WTC11 (cell line): ENCODE data around the gene RANBP6. TPM values are rescaled to one million over a fixed set of nuclear protein-coding genes. Genes with fewer than 3 reads are reported as not detected.

ENCODE experiments used
- ATAC-seq: fragments of 200-7000 bp; cut with Tn5 transposase; 2 replicates; pipeline ENCODE4 v1.10.0; 2021; ENCODE audit warnings: mild to moderate bottlenecking, moderate library complexity
- CTCF ChIA-PET: fragments of 300-600 bp; sonication (Branson Sonifier 250); formaldehyde crosslinking; loops from one replicate; lab custom pipeline; 2021; ENCODE audit warnings: antibody characterized with exemption; lab: Charles Lee
- POLR2A ChIA-PET: fragments of 350-600 bp; sonication (Branson Sonifier 250); formaldehyde crosslinking; loops from one replicate; lab custom pipeline; 2021; ENCODE audit warnings: antibody characterized with exemption; lab: Charles Lee
- DNase-seq: peaks from one replicate; pipeline ENCODE4 v3.0.0; 2021; ENCODE audit warnings: low spot score
- H3K27ac Mint-ChIP-seq: 2 replicates; pipeline ENCODE4 v1.8.0; 2021; ENCODE audit warnings: mixed read lengths
- H3K27me3 Mint-ChIP-seq: 2 replicates; pipeline ENCODE4 v1.8.0; 2021; ENCODE audit warnings: low read depth, mild to moderate bottlenecking, moderate library complexity, mixed read lengths
- H3K36me3 Mint-ChIP-seq: 2 replicates; pipeline ENCODE4 v1.8.0; 2021; ENCODE audit warnings: mixed read lengths
- H3K4me1 Mint-ChIP-seq: 2 replicates; pipeline ENCODE4 v1.8.0; 2022; ENCODE audit warnings: mixed read lengths
- H3K4me3 Mint-ChIP-seq: 2 replicates; pipeline ENCODE4 v1.8.0; 2021; ENCODE audit warnings: mild to moderate bottlenecking, moderate library complexity, mixed read lengths
- H3K9me3 Mint-ChIP-seq: 2 replicates; pipeline ENCODE4 v1.8.0; 2021; ENCODE audit warnings: mixed read lengths
- ATF2 ChIP-seq: sonication (generic); formaldehyde crosslinking; IDR thresholded peaks from 2 replicates; pipeline ENCODE4 v1.8.1; 2022; ENCODE audit warnings: low read depth, missing genetic modification reagents, borderline replicate concordance
- CREB1 ChIP-seq: sonication (generic); formaldehyde crosslinking; IDR thresholded peaks from 2 replicates; pipeline ENCODE4 v1.8.0; 2023; ENCODE audit warnings: mild to moderate bottlenecking, missing genetic modification reagents
- E2F1 ChIP-seq: sonication (generic); formaldehyde crosslinking; IDR thresholded peaks from 2 replicates; pipeline ENCODE4 v1.8.0; 2022; ENCODE audit warnings: mild to moderate bottlenecking, missing genetic modification reagents
- FOXK1 ChIP-seq: sonication (generic); formaldehyde crosslinking; IDR thresholded peaks from 2 replicates; pipeline ENCODE4 v1.8.0; 2022; ENCODE audit warnings: mild to moderate bottlenecking, moderate library complexity, missing genetic modification reagents
- FOXP1 ChIP-seq: sonication (generic); formaldehyde crosslinking; IDR thresholded peaks from 2 replicates; pipeline ENCODE4 v1.8.0; 2022; ENCODE audit warnings: missing genetic modification reagents, mild to moderate bottlenecking, moderate library complexity, borderline replicate concordance
- HMGA2 ChIP-seq: fragments of 250-450 bp; sonication (Bioruptor Pico); IDR thresholded peaks from 2 replicates; pipeline ENCODE4 v1.4.0; 2021; ENCODE audit warnings: mild to moderate bottlenecking, moderate library complexity
- SMAD4 ChIP-seq: sonication (generic); formaldehyde crosslinking; IDR thresholded peaks from 2 replicates; pipeline ENCODE4 v1.8.0; 2022; ENCODE audit warnings: mild to moderate bottlenecking, missing genetic modification reagents
- SP1 ChIP-seq: sonication (generic); formaldehyde crosslinking; conservative IDR thresholded peaks from 2 replicates; pipeline ENCODE4 v1.8.1; 2022; ENCODE audit warnings: missing genetic modification reagents
- STAT6 ChIP-seq: sonication (generic); formaldehyde crosslinking; conservative IDR thresholded peaks from 2 replicates; pipeline ENCODE4 v1.8.1; 2023; ENCODE audit warnings: mild to moderate bottlenecking, low read depth, missing genetic modification reagents, moderate library complexity
- USF2 ChIP-seq: sonication (generic); formaldehyde crosslinking; IDR thresholded peaks from 2 replicates; pipeline ENCODE4 v1.8.1; 2023; ENCODE audit warnings: mild to moderate bottlenecking, missing genetic modification reagents, moderate library complexity
- ZNF219 ChIP-seq: sonication (generic); formaldehyde crosslinking; IDR thresholded peaks from 2 replicates; pipeline ENCODE4 v1.8.0; 2023; ENCODE audit warnings: missing genetic modification reagents, mild to moderate bottlenecking, borderline replicate concordance
- ZNF423 ChIP-seq: fragments of 250-450 bp; sonication (Bioruptor Pico); IDR thresholded peaks from 2 replicates; pipeline ENCODE4 v2.1.2; 2022; ENCODE audit warnings: mild to moderate bottlenecking, moderate library complexity
- total RNA-seq: library from RNA; stranded (reverse); gene quantifications from 3 replicates; pipeline ENCODE4 v1.2.3, GENCODE V29; 2021
- TF ChIP-seq, protein P1 (sequence below): fragments of 250-450 bp; sonication (Bioruptor Pico); conservative IDR thresholded peaks from 2 replicates; pipeline ENCODE4 v1.9.0; 2021; ENCODE audit warnings: mild to moderate bottlenecking
- TF ChIP-seq, protein P2 (sequence below): fragments of 250-450 bp; sonication (Bioruptor Pico); IDR thresholded peaks from 2 replicates; pipeline ENCODE4 v2.1.2; 2022; ENCODE audit warnings: mild to moderate bottlenecking, moderate library complexity
- TF ChIP-seq, protein P3 (sequence below): sonication (generic); formaldehyde crosslinking; IDR thresholded peaks from 2 replicates; pipeline ENCODE4 v1.8.1; 2022; ENCODE audit warnings: missing genetic modification reagents, borderline replicate concordance
- TF ChIP-seq, protein P4 (sequence below): sonication (generic); formaldehyde crosslinking; IDR thresholded peaks from 2 replicates; pipeline ENCODE4 v1.8.1; 2023; ENCODE audit warnings: mild to moderate bottlenecking, missing genetic modification reagents
- TF ChIP-seq, protein P5 (sequence below): sonication (generic); formaldehyde crosslinking; IDR thresholded peaks from 2 replicates; pipeline ENCODE4 v1.8.1; 2023; ENCODE audit warnings: mild to moderate bottlenecking, moderate library complexity, missing genetic modification reagents

RANBP6 gene
- total RNA-seq, 1 experiment from 2014 or later, result 20.1 TPM

DNA sequence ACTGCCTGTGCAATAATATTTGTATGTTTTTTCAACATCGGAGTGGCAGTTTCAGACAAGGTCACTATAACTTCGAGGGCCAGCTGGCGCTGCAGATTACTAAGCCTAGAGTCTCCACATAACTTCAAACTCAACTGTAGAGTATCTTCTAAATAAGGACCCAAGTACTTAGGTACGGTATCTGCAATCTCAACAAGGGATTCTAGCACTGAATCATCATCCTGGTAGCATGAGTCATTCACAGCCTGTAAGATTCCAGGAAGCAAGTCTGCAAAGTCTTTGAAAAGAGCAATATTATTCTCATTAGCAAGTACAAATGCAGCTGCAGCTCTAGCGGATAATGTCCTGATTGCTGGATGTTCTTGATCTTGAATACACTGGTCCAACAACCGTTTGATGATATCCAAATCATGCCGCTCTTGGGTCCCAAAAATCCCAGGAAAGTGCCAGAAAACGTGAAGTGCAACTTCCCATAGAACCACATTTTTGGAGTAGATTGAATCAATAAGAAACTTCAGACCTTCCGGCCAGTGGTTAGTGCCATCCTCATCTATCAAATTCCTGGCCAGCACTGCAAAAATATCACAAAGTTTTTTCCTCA is 654 bp downstream of the RANBP6 start (continued):
- TF ChIP-seq HMGA2 (no peak), FOXP1 (CRISPR knock-in tag) (no peak), ATF2 (CRISPR knock-in tag) (no peak), E2F1 (no peak)

DNA sequence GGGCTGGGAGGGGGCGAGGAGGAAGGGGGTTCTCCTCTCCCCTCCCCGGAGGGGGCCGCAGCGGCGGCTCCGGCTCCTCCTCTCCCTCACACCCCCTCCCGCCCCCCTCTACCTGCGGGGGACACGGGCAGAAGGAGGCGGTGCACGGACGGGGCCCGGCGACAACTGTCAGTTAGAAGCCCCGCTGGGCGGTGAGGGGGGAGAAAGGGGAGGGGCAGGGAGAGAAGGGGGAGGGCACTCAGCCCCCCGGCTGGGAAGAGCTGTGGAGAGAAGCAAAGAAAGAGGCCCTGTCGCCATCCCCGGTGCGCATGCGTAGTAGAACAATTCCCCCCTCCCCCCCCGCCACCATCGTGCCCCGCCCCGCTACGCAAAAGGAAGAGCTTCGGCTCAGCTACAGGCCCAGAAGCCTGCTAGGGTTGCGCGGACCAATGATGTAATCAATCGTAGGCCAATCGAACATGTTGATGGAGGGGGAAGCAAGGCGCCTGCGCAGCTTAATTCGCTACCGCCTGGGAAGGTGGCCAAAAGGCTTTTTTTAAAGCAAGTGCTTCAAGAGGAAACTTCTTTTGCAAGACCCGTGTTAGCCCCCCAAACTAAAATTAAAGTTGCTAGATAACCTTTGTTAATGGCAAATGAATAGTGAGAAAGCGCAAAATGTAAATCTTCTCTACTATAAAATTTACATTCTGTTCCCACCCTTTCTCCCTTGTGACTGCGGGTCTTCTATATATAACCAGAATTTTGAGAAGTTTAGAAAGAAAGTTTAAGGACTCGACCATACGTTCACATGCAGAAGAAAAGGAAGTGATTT is 7.0 kb downstream of the RANBP6 start:
- Mint-ChIP-seq H3K9me3 (peaks cover 6% of the 10 kb centered on the region), H3K36me3 (peaks cover 21% of the 10 kb centered on the region), H3K4me1 (peaks cover 29% of the 10 kb centered on the region), H3K27me3 (no peaks in the 10 kb centered on the region), H3K4me3 (peak overlapping the region; percentile 68), H3K27ac (peak overlapping the region; percentile 94)
- CTCF ChIA-PET, result interaction anchor here (0.7 to 2.6 kb wide), 10 partner anchors 13 to 1360 kb away, joined by 3 to 32 read pairs (median 6); partner anchors contain the start of gene ERMP1
- DNase-seq (peak; percentile 91), ATAC-seq (peak; percentile 71)
- POLR2A ChIA-PET, result interaction anchor here (0.6 to 1.1 kb wide), 7 partner anchors 11 to 346 kb away, joined by 3 to 8 read pairs (median 4); partner anchors contain the start of gene ERMP1
- TF ChIP-seq ZNF423 (CRISPR knock-in tag) (no peak), SP1 (CRISPR knock-in tag) (peak; percentile 59), STAT6 (no peak), SMAD4 (CRISPR knock-in tag) (no peak), CREB1 (no peak), FOXK1 (CRISPR knock-in tag) (0 out of 2 replicates have a peak, but pooled peaks have one; percentile 40), ZNF219 (CRISPR knock-in tag) (no peak), USF2 (0 out of 2 replicates have a peak, but pooled peaks have one; percentile 1), FOXP1 (CRISPR knock-in tag) (no peak)
- TF ChIP-seq, protein P1, sequence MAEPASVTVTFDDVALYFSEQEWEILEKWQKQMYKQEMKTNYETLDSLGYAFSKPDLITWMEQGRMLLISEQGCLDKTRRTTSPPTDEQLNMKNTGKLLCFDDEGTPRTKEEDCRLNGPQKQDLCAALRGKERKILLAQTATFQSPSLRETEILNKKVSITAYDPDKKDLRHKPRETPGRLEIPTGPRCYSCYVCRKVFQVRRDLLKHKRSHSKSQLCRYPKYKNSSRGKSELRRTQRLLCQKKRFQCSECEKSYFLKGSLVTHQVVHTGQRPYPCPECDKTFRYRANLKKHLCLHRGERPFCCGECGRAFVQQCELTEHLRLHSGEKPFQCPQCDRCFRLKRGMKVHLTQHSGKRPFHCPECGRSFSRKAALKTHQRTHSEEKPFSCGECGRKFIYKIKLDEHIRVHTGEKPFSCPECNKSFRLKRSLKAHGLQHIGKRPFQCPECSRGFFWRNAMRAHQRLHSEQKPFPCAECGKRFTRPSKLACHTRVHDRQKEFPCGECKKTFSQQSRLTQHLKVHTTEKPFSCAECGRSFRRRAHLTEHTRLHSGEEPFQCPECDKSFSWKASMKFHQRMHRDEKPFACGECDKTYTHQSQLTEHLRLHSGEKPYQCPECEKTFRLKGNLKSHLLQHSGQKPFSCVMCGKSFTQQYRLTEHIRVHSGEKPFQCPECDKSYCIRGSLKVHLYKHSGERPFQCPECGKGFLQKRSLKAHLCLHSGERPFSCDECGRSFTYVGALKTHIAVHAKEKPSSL (CRISPR knock-in tag), result no peak
- TF ChIP-seq, protein P2, sequence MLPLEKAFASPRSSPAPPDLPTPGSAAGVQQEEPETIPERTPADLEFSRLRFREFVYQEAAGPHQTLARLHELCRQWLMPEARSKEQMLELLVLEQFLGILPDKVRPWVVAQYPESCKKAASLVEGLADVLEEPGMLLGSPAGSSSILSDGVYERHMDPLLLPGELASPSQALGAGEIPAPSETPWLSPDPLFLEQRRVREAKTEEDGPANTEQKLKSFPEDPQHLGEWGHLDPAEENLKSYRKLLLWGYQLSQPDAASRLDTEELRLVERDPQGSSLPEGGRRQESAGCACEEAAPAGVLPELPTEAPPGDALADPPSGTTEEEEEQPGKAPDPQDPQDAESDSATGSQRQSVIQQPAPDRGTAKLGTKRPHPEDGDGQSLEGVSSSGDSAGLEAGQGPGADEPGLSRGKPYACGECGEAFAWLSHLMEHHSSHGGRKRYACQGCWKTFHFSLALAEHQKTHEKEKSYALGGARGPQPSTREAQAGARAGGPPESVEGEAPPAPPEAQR (CRISPR knock-in tag), result no peak
- TF ChIP-seq, protein P3, sequence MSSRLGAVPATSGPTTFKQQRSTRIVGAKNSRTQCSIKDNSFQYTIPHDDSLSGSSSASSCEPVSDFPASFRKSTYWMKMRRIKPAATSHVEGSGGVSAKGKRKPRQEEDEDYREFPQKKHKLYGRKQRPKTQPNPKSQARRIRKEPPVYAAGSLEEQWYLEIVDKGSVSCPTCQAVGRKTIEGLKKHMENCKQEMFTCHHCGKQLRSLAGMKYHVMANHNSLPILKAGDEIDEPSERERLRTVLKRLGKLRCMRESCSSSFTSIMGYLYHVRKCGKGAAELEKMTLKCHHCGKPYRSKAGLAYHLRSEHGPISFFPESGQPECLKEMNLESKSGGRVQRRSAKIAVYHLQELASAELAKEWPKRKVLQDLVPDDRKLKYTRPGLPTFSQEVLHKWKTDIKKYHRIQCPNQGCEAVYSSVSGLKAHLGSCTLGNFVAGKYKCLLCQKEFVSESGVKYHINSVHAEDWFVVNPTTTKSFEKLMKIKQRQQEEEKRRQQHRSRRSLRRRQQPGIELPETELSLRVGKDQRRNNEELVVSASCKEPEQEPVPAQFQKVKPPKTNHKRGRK (CRISPR knock-in tag), result no peak
- TF ChIP-seq, protein P4, sequence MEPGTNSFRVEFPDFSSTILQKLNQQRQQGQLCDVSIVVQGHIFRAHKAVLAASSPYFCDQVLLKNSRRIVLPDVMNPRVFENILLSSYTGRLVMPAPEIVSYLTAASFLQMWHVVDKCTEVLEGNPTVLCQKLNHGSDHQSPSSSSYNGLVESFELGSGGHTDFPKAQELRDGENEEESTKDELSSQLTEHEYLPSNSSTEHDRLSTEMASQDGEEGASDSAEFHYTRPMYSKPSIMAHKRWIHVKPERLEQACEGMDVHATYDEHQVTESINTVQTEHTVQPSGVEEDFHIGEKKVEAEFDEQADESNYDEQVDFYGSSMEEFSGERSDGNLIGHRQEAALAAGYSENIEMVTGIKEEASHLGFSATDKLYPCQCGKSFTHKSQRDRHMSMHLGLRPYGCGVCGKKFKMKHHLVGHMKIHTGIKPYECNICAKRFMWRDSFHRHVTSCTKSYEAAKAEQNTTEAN (CRISPR knock-in tag), result no peak
- TF ChIP-seq, protein P5, sequence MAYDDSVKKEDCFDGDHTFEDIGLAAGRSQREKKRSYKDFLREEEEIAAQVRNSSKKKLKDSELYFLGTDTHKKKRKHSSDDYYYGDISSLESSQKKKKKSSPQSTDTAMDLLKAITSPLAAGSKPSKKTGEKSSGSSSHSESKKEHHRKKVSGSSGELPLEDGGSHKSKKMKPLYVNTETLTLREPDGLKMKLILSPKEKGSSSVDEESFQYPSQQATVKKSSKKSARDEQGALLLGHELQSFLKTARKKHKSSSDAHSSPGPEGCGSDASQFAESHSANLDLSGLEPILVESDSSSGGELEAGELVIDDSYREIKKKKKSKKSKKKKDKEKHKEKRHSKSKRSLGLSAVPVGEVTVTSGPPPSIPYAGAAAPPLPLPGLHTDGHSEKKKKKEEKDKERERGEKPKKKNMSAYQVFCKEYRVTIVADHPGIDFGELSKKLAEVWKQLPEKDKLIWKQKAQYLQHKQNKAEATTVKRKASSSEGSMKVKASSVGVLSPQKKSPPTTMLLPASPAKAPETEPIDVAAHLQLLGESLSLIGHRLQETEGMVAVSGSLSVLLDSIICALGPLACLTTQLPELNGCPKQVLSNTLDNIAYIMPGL (CRISPR knock-in tag), result peak; percentile 15; the same call in 1 of the 2 replicates
